Mucosa of descending colon (tissue), 3 donors: ENCODE measurements around the gene ANKRD33B. TPM values are rescaled to one million over a fixed set of nuclear protein-coding genes. Genes with fewer than 3 reads are reported as not detected.

Experiments used
- ATAC-seq: fragments of 200-7000 bp; cut with Tn5 transposase; one replicate; pipeline ENCODE4 v1.9.1; 2020; ENCODE audit warnings: mild to moderate bottlenecking, moderate library complexity
- DNase-seq, 3 donors: peaks; one replicate each; pipeline ENCODE4 v3.0.0-alpha.2; 2020
- H3K36me3 ChIP-seq: fragments of 200-600 bp; one replicate; pipeline ENCODE4 v1.8.0; 2021; ENCODE audit warnings: low read depth, mild to moderate bottlenecking
- H3K4me1 ChIP-seq: fragments of 200-600 bp; one replicate; pipeline ENCODE4 v1.8.0; 2021; ENCODE audit warnings: low read depth, mild to moderate bottlenecking
- H3K4me3 ChIP-seq: fragments of 200-600 bp; one replicate; pipeline ENCODE4 v1.8.0; 2021; ENCODE audit warnings: mild to moderate bottlenecking
- H3K9me3 ChIP-seq: fragments of 200-600 bp; one replicate; pipeline ENCODE4 v1.8.0; 2021; ENCODE audit warnings: mild to moderate bottlenecking
- CTCF ChIP-seq: fragments of 200-600 bp; IDR thresholded peaks from one replicate; pipeline ENCODE4 v1.8.0; 2022; ENCODE audit warnings: antibody characterized with exemption, mild to moderate bottlenecking
- intact Hi-C, 2 donors: fragments of 100-400 bp; cut with DNase I in 1 of 2; cut with micrococcal nuclease in 1 of 2; formaldehyde crosslinking; loops; one replicate each; pipeline versions ENCODE4 v1.11.0 to v1.11.1; 2022; cut with DNase I, micrococcal nuclease
- total RNA-seq, 3 donors: library from RNA; stranded (reverse); fragmentation: NEBNext Ultra II Directional in 2 of 3; extraction: Animal tissue kit (Norgen Biotek cat#: 25700) in 2 of 3; gene quantifications; one replicate each; pipeline versions ENCODE4 v1.2.1 to v1.2.4, GENCODE V29; 2021 to 2023
- donor health status: DM: no; HTN: no; CAD: no; lungs with moderate emphysema.
- donor health status: DM: no; HTN: no; CAD: no.
- donor health status: DM: no; HTN: yes; CAD: no.

The ANKRD33B gene
- total RNA-seq, 3 donors from 2014 or later, result 0.96 to 3.3 (median 1.7) TPM

GRCh38 chr5:10556893-10557746 is 6.8 kb upstream of the ANKRD33B start:
- no peaks in the 10 kb centered on the region for H3K4me1 ChIP-seq
- no peaks in the 10 kb centered on the region for H3K9me3 ChIP-seq
- H3K36me3 ChIP-seq, result no peaks in the 10 kb centered on the region
- ATAC-seq (no peak), DNase-seq (peak in 1 of 3 donors; percentile 14)
- no peak overlapping the region for H3K4me3 ChIP-seq
- intact Hi-C loops, result no loop called here
- TF ChIP-seq CTCF, result no peak

GRCh38 chr5:10559151-10559550 is 4.7 kb upstream of the ANKRD33B start:
- TF ChIP-seq CTCF, result no peak
- intact Hi-C loops, result no loop called here
- Histone ChIP-seq H3K36me3 (no peaks in the 10 kb centered on the region), H3K4me1 (peaks cover 11% of the 10 kb centered on the region), H3K9me3 (no peaks in the 10 kb centered on the region), H3K4me3 (no peak overlapping the region)
- ATAC-seq (no peak), DNase-seq (no peak)

GRCh38 chr5:10559871-10560270 is 4.0 kb upstream of the ANKRD33B start:
- intact Hi-C loops, result no loop called here
- ATAC-seq, result no peak
- no peak for DNase-seq

GRCh38 chr5:10562201-10563109 is 1.4 kb upstream of the ANKRD33B start:
- Histone ChIP-seq H3K36me3 (no peaks in the 10 kb centered on the region), H3K4me1 (peaks cover 14% of the 10 kb centered on the region), H3K9me3 (no peaks in the 10 kb centered on the region), H3K4me3 (no peak overlapping the region)
- TF ChIP-seq CTCF, result no peak
- peak in 1 of 3 donors; percentile 62 for DNase-seq
- intact Hi-C loops, result no loop called here
- peak; percentile 2 for ATAC-seq

More at GRCh38 chr5:10559871-10560270, 4.0 kb upstream of the ANKRD33B start:
- Histone ChIP-seq H3K4me1 (peaks cover 14% of the 10 kb centered on the region), H3K4me3 (no peak overlapping the region), H3K9me3 (no peaks in the 10 kb centered on the region), H3K36me3 (no peaks in the 10 kb centered on the region)
- no peak for TF ChIP-seq CTCF

- DNase-seq (peak in 2 of 3 donors; percentile 63 to 74), ATAC-seq (peak; percentile 56)
- Histone ChIP-seq H3K36me3 (no peaks in the 10 kb centered on the region), H3K4me1 (peaks cover 14% of the 10 kb centered on the region), H3K9me3 (no peaks in the 10 kb centered on the region), H3K4me3 (peak overlapping the region; percentile 30)
- intact Hi-C loops, result no loop called here
- no peak for TF ChIP-seq CTCF
These were observed 543 bp upstream of the ANKRD33B start for GRCh38 chr5:10563110-10563944.
